ENCODE results near the gene VSX1. TPM values are rescaled to one million over a fixed set of nuclear protein-coding genes. Genes with fewer than 3 reads are reported as not detected.

Gene VSX1
- polyA plus RNA-seq, 1 of the 3 experiments (the other 2 are of a cell fraction): not detected

DNA sequence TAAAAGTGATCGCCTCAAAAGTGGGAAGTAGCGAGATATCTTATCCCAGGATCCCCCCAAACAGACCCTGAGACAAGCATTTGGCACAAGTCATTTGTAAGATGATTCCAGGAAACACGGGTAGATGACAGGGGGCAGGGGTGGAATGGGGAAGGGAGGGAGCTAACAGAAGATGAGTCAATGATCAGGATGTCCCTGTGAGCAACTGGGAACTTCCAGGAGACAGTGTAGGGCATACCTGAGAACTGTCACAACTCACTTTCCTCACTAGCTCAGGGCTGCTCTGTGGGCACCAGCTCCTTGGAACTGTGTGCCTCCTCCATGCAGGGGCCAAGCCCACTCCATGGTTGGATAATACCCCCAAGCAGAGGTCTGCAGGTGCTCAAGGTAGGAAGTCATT, 38.5 kb upstream of the VSX1 start:
- CTCF ChIA-PET: no interaction called here
- POLR2A ChIA-PET: no interaction called here
- WGBS (ENCODE audit: low lambda C conversion rate): 9% methylated on average over 3 of the region's 3 CpGs

DNA sequence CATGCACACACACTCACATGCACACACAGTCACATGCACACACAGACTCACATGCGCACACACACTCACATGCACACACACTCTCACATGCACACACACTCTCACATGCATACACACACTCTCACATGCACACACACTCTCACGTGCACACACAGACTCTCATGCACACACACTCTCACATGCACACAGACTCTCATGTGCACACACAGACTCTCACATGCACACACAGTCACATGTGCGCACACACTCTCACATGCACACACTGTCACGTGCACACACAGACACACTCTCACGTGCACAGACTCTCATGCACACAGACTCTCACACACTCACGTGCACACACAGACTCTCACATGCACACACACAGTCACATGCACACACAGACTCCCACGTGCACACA, 36.6 kb upstream of the VSX1 start:
- Histone ChIP-seq H3K4me2 (no peak overlapping the region), H3K27me3 (ENCODE audit: insufficient read depth) (peaks cover 16% of the 10 kb centered on the region; the same call in 1 of the 2 replicates), H3K9me3 (no peaks in the 10 kb centered on the region), H3K36me3 (replicated peaks in 1 of 2; ENCODE audit: control insufficient read depth in 1 of 2, insufficient read depth in 2 of 2, low read length in 1 of 2) (no peaks in the 10 kb centered on the region), H3K79me2 (ENCODE audit: insufficient read depth) (no peaks in the 10 kb centered on the region), H4K20me1 (ENCODE audit: insufficient read depth) (no peaks in the 10 kb centered on the region), H3K4me1 (ENCODE audit: control insufficient read depth in 1 of 2, insufficient read depth in 2 of 2, low read depth in 1 of 2, low read length in 1 of 2) (no peaks in the 10 kb centered on the region), H3K9ac (no peak overlapping the region), H3F3A (replicated peaks; ENCODE audit: insufficient read depth) (no peaks in the 10 kb centered on the region), H3K4me3 (ENCODE audit: low read depth in 2 of 2, low read length in 1 of 2) (no peak overlapping the region), H3K9me2 (no peaks in the 10 kb centered on the region), H3K27ac (ENCODE audit: low read depth in 2 of 2, low read length in 1 of 2) (no peak overlapping the region), H2AFZ (ENCODE audit: low read depth) (no peak overlapping the region)
- TF ChIP-seq ELF1 (IDR thresholded peaks at IDR 0.05): no peak
- no peak for TF ChIP-seq MXI1 (IDR thresholded peaks at IDR 0.05; ENCODE audit: low read depth, low read length)
- TF ChIP-seq YY1 (IDR thresholded peaks at IDR 0.05; ENCODE audit: low read depth): no peak
- TF ChIP-seq, protein P1, sequence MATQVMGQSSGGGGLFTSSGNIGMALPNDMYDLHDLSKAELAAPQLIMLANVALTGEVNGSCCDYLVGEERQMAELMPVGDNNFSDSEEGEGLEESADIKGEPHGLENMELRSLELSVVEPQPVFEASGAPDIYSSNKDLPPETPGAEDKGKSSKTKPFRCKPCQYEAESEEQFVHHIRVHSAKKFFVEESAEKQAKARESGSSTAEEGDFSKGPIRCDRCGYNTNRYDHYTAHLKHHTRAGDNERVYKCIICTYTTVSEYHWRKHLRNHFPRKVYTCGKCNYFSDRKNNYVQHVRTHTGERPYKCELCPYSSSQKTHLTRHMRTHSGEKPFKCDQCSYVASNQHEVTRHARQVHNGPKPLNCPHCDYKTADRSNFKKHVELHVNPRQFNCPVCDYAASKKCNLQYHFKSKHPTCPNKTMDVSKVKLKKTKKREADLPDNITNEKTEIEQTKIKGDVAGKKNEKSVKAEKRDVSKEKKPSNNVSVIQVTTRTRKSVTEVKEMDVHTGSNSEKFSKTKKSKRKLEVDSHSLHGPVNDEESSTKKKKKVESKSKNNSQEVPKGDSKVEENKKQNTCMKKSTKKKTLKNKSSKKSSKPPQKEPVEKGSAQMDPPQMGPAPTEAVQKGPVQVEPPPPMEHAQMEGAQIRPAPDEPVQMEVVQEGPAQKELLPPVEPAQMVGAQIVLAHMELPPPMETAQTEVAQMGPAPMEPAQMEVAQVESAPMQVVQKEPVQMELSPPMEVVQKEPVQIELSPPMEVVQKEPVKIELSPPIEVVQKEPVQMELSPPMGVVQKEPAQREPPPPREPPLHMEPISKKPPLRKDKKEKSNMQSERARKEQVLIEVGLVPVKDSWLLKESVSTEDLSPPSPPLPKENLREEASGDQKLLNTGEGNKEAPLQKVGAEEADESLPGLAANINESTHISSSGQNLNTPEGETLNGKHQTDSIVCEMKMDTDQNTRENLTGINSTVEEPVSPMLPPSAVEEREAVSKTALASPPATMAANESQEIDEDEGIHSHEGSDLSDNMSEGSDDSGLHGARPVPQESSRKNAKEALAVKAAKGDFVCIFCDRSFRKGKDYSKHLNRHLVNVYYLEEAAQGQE (IDR thresholded peaks at IDR 0.05; ENCODE audit: low read depth, low read length): no peak
- TF ChIP-seq, protein P2, sequence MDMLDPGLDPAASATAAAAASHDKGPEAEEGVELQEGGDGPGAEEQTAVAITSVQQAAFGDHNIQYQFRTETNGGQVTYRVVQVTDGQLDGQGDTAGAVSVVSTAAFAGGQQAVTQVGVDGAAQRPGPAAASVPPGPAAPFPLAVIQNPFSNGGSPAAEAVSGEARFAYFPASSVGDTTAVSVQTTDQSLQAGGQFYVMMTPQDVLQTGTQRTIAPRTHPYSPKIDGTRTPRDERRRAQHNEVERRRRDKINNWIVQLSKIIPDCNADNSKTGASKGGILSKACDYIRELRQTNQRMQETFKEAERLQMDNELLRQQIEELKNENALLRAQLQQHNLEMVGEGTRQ (IDR thresholded peaks at IDR 0.05; ENCODE audit: borderline replicate concordance, low read depth, low read length): no peak
- no peak for TF ChIP-seq GABPA (IDR thresholded peaks at IDR 0.05; ENCODE audit: low read depth)
- TF ChIP-seq JUND (IDR thresholded peaks at IDR 0.05): no peak
- TF ChIP-seq NRF1 (IDR thresholded peaks at IDR 0.05; ENCODE audit: low read depth, low read length): no peak
- TF ChIP-seq, protein P3, sequence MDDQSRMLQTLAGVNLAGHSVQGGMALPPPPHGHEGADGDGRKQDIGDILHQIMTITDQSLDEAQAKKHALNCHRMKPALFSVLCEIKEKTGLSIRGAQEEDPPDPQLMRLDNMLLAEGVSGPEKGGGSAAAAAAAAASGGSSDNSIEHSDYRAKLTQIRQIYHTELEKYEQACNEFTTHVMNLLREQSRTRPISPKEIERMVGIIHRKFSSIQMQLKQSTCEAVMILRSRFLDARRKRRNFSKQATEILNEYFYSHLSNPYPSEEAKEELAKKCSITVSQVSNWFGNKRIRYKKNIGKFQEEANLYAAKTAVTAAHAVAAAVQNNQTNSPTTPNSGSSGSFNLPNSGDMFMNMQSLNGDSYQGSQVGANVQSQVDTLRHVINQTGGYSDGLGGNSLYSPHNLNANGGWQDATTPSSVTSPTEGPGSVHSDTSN (IDR thresholded peaks at IDR 0.05): no peak
- TF ChIP-seq EP300 (IDR thresholded peaks at IDR 0.05; ENCODE audit: borderline replicate concordance in 1 of 2, low read depth in 1 of 2, low read length in 1 of 2): no peak
- no peak for TF ChIP-seq RXRA (IDR thresholded peaks at IDR 0.05; ENCODE audit: borderline replicate concordance, low read depth)
- TF ChIP-seq POLR2AphosphoS5 (IDR thresholded peaks at IDR 0.05; ENCODE audit: low read depth, low read length): no peak
- TF ChIP-seq, protein P4, sequence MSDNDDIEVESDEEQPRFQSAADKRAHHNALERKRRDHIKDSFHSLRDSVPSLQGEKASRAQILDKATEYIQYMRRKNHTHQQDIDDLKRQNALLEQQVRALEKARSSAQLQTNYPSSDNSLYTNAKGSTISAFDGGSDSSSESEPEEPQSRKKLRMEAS (IDR thresholded peaks at IDR 0.05; ENCODE audit: low read depth): no peak
- ChIA-PET CTCF (no interaction called here), POLR2A (no interaction called here)
- DNase-seq: no peak
- WGBS (ENCODE audit: low lambda C conversion rate): 51% methylated on average over 7 of the region's 7 CpGs

More for the DNA sequence above, 38.5 kb upstream of the VSX1 start:
- TF ChIP-seq RAD21 (IDR thresholded peaks at IDR 0.05; ENCODE audit: low read length): no peak
- no peak for TF ChIP-seq EZH2phosphoT487 (IDR thresholded peaks at IDR 0.05; ENCODE audit: borderline replicate concordance, low read depth)
- Histone ChIP-seq H3K4me2 (no peak overlapping the region), H3K4me3 (ENCODE audit: low read depth in 2 of 2, low read length in 1 of 2) (no peak overlapping the region), H3F3A (replicated peaks; ENCODE audit: insufficient read depth) (no peaks in the 10 kb centered on the region), H3K79me2 (ENCODE audit: insufficient read depth) (no peaks in the 10 kb centered on the region), H2AFZ (ENCODE audit: low read depth) (no peak overlapping the region), H3K36me3 (replicated peaks in 1 of 2; ENCODE audit: control insufficient read depth in 1 of 2, insufficient read depth in 2 of 2, low read length in 1 of 2) (no peaks in the 10 kb centered on the region), H3K9me3 (no peaks in the 10 kb centered on the region), H3K9me2 (no peaks in the 10 kb centered on the region), H4K20me1 (ENCODE audit: insufficient read depth) (no peaks in the 10 kb centered on the region), H3K27ac (ENCODE audit: low read depth in 2 of 2, low read length in 1 of 2) (no peak overlapping the region), H3K4me1 (ENCODE audit: control insufficient read depth in 1 of 2, insufficient read depth in 2 of 2, low read depth in 1 of 2, low read length in 1 of 2) (no peaks in the 10 kb centered on the region), H3K9ac (no peak overlapping the region), H3K27me3 (ENCODE audit: insufficient read depth) (peaks cover 9% of the 10 kb centered on the region; the same call in 1 of the 2 replicates)
- DNase-seq: no peak

Data from SK-N-SH (cell line).